HFF-Myc (cell line): ENCODE results near the gene ADAMTS14.

Experiments used
- DNase-seq: peaks from one replicate; pipeline ENCODE4 v3.0.0-alpha.2; 2011; ENCODE audit warnings: low read depth; ENCODE audit errors: extremely low read depth
- H3K4me3 ChIP-seq: replicated peaks from 2 replicates; pipeline ENCODE4 v1.5.1; 2011; ENCODE audit warnings: low read depth, mild to moderate bottlenecking, control low read depth, low read length
- TF ChIP-seq, protein P1 (sequence below): IDR thresholded peaks from 2 replicates; pipeline ENCODE4 v1.5.1; 2012; ENCODE audit warnings: mild to moderate bottlenecking, low read depth, low read length, control low read depth; ENCODE audit errors: missing control alignments

Gene ADAMTS14

DNA sequence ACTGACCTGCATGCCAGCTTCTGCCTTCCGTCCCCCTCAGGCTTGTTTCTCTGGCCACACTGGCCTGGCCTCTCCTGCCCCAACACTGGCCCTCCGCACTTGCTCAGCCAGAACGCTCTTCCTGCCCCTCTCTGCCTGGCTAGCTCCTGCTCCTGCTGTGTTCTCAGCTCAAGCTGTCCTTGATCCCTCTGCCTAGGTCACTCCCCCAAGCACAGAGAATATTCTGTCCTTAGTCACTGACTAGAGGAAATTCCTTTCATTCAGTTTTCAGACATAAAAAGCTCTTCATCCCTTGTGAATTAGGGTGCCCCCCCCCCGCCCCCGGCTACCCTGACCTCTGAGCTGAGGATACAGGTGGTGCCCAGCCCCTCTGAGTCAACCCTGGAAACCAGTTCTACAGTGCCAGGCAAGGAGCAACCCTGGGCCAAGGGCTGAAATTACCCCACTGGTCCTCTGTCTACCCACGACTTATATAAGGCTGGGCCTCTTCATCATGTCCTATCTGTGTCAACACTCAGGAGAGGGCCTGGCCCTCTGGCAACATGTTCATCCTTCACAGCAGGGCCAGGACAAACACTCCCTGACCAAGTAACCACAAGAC lies 136.8 kb downstream of the ADAMTS14 start:
- H3K4me3 ChIP-seq = no peak overlapping the region
- no peak for DNase-seq
- TF ChIP-seq, protein P1, sequence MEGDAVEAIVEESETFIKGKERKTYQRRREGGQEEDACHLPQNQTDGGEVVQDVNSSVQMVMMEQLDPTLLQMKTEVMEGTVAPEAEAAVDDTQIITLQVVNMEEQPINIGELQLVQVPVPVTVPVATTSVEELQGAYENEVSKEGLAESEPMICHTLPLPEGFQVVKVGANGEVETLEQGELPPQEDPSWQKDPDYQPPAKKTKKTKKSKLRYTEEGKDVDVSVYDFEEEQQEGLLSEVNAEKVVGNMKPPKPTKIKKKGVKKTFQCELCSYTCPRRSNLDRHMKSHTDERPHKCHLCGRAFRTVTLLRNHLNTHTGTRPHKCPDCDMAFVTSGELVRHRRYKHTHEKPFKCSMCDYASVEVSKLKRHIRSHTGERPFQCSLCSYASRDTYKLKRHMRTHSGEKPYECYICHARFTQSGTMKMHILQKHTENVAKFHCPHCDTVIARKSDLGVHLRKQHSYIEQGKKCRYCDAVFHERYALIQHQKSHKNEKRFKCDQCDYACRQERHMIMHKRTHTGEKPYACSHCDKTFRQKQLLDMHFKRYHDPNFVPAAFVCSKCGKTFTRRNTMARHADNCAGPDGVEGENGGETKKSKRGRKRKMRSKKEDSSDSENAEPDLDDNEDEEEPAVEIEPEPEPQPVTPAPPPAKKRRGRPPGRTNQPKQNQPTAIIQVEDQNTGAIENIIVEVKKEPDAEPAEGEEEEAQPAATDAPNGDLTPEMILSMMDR = no peak

DNA sequence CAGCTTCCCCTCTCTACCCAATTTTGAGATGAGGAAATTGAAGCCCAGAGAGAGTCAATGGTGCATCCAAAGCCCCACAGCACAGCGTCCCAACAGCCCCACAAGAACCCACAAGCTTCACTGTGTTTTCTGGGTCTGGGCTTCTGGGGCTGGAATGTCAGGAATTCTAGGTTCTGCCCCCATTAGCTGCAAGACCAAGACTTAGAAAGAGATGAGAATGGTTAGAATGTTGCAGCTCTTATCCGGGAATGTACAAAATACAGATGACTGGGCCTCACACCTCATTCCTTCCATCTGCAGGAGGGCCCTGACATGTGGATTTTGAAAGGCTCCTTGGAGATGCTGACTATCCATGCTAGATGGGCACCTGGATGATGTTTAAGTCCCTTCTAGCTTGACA lies 137.4 kb downstream of the ADAMTS14 start:
- no peak for DNase-seq
- H3K4me3 ChIP-seq = no peak overlapping the region
- TF ChIP-seq, protein P1 = no peak

DNA sequence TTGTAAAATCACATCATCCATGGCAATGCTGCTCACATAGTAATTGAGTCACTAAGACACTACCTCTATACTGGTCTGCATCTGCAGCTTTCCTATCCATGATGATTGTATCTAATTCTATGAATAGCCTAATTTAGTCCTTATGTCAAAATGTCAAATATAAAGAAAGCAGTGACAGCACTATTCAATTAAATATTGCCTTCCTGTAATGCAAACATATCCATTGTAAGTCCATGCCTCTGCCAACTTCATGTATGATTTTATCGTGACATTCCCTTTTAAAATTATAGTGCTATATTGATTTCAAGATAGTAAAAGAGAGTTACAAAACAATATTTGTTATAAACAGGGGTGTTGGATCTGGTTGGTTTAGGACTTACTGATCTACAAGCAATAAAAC lies 138.7 kb downstream of the ADAMTS14 start:
- DNase-seq = no peak
- TF ChIP-seq, protein P1 = no peak
- H3K4me3 ChIP-seq = no peak overlapping the region

DNA sequence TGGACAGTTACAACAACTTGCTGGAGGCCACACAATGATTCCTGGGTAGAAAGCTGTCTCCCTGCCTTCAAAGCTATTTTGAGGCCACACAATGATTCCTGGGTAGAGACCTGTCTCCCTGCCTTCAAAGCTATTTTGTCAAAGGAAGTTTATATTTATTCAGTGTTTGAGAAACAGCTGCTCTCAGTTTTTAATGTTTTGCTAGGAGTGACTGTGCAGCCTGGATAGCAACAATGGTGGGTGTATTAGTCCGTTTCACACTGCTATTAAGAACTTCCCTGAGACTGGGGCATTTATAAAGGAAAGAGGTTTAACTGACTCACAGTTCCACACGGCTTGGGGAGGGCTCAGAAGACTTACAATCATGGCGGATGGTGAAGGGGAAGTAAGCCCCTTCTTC lies 139.6 kb downstream of the ADAMTS14 start:
- TF ChIP-seq, protein P1 = no peak
- H3K4me3 ChIP-seq = no peak overlapping the region
- DNase-seq = no peak
